ENCODE data around the gene ZCCHC4.

DNA sequence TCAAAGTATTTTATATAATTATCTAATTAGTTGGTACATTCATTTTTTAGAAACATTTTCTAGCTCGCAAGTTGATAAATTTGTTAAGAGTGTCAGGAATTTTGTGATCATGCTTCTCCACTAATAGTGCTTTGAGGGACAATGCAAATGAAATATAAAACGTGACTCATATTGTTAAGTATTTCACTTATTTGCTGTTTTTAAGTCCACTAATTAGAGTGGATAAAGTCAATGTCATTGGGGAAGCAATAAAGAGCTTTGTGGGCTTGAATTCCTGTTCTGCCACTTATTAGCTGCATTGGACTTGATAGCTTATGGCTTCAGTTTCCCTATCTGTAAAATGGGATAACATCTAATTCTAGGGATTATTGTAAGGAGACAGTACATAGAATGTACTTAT is 38.0 kb downstream of the ZCCHC4 start:
- TF ChIP-seq POLR2AphosphoS5 (IDR thresholded peaks at IDR 0.05): no peak
- no peak for TF ChIP-seq CTCF (IDR thresholded peaks at IDR 0.05)
- TF ChIP-seq POLR2A (IDR thresholded peaks at IDR 0.05): no peak
